Measurements from ENCODE around the gene POU6F1.

DNA sequence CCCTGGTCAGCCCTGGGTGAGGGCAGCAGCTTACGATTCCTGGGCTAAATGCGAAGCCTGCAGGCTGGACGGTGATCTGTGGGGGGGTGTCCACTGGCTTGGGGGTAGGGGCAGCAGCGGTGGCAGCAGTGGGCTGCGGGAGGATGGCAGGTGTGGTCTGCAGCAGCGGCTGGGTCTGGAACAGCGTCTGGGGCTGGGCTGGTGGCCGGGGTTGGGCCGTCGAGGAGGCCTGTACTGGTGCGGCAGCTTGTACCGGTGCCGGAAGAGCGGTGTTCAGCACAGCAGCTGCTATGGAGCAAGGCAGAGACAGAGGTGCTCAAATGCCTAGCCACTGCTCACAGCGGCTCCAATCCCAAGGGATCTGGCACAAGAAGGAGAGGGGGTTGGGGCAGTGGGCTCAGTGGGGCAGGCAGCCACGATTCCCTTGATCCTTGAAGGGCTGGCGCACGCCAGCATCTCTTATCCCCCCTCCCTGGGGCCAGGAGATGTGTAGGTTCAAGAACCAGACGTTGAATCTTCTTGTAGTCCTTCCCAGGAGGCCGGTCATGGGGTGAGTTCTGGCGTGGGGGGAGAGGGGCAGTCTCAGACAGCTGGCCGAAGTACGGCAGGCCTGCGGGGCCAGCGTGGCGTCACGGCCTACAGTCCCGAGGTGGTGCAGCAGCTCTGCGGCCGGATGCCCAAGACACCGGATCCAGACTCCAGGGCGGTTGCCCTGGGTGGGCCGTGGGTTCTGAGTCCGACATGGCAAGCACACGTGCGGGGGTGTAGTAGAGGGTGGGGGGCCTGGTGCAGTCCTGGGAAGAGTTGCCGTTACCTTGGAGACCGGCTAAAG lies 19.9 kb downstream of the POU6F1 start:
- TF ChIP-seq NR2F1 (conservative IDR thresholded peaks at IDR 0.05) = no peak
- TF ChIP-seq TCF12 (IDR thresholded peaks at IDR 0.05; ENCODE audit: low read depth, low read length) = no peak
- TF ChIP-seq EGR1 (IDR thresholded peaks at IDR 0.05; ENCODE audit: borderline replicate concordance in 1 of 2, low read depth in 2 of 2, low read length in 2 of 2) = no peak
- TF ChIP-seq, protein P1, sequence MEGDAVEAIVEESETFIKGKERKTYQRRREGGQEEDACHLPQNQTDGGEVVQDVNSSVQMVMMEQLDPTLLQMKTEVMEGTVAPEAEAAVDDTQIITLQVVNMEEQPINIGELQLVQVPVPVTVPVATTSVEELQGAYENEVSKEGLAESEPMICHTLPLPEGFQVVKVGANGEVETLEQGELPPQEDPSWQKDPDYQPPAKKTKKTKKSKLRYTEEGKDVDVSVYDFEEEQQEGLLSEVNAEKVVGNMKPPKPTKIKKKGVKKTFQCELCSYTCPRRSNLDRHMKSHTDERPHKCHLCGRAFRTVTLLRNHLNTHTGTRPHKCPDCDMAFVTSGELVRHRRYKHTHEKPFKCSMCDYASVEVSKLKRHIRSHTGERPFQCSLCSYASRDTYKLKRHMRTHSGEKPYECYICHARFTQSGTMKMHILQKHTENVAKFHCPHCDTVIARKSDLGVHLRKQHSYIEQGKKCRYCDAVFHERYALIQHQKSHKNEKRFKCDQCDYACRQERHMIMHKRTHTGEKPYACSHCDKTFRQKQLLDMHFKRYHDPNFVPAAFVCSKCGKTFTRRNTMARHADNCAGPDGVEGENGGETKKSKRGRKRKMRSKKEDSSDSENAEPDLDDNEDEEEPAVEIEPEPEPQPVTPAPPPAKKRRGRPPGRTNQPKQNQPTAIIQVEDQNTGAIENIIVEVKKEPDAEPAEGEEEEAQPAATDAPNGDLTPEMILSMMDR (IDR thresholded peaks at IDR 0.05 in 2 of 3, conservative IDR thresholded peaks at IDR 0.05 in 1 of 3; ENCODE audit: control insufficient read depth in 2 of 3, extremely low read depth in 1 of 3, insufficient read depth in 1 of 3, low read depth in 3 of 3, low read length in 3 of 3) = no peak
- TF ChIP-seq KDM1A (IDR thresholded peaks at IDR 0.05; ENCODE audit: borderline replicate concordance) = no peak
- TF ChIP-seq, protein P2, sequence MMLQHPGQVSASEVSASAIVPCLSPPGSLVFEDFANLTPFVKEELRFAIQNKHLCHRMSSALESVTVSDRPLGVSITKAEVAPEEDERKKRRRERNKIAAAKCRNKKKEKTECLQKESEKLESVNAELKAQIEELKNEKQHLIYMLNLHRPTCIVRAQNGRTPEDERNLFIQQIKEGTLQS (IDR thresholded peaks at IDR 0.05; ENCODE audit: borderline replicate concordance, extremely low read depth, low read depth, low read length) = no peak
- TF ChIP-seq HDAC6 (IDR thresholded peaks at IDR 0.05; ENCODE audit: unreplicated experiment) = no peak
- TF ChIP-seq SMC3 (IDR thresholded peaks at IDR 0.05; ENCODE audit: borderline replicate concordance, low read length) = no peak
- TF ChIP-seq SMAD1 (IDR thresholded peaks at IDR 0.05; ENCODE audit: low read depth, partially characterized antibody) = no peak
- no peak for TF ChIP-seq EZH2 (IDR thresholded peaks at IDR 0.05; ENCODE audit: borderline replicate concordance, control insufficient read depth, low read depth, low read length)
- TF ChIP-seq SPI1 (IDR thresholded peaks at IDR 0.05; ENCODE audit: borderline replicate concordance, insufficient read depth, low read depth, low read length) = no peak
- TF ChIP-seq, protein P3, sequence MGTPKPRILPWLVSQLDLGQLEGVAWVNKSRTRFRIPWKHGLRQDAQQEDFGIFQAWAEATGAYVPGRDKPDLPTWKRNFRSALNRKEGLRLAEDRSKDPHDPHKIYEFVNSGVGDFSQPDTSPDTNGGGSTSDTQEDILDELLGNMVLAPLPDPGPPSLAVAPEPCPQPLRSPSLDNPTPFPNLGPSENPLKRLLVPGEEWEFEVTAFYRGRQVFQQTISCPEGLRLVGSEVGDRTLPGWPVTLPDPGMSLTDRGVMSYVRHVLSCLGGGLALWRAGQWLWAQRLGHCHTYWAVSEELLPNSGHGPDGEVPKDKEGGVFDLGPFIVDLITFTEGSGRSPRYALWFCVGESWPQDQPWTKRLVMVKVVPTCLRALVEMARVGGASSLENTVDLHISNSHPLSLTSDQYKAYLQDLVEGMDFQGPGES (IDR thresholded peaks at IDR 0.05) = no peak
- no peak for TF ChIP-seq SP1 (IDR thresholded peaks at IDR 0.05; ENCODE audit: low read depth, low read length)
